GM15510 (cell line): ENCODE measurements around the gene EPS15.

ENCODE experiments used
- POLR2A ChIP-seq: IDR thresholded peaks from 3 replicates; pipeline ENCODE4 v1.6.1; 2011; ENCODE audit warnings: borderline replicate concordance; ENCODE audit not compliant: insufficient read length; ENCODE audit errors: extremely low read depth

EPS15 gene

GRCh38 chr1:51329443-51330325 lies 189.4 kb downstream of the EPS15 start:
- TF ChIP-seq POLR2A, result no peak

GRCh38 chr1:51328926-51329325 lies 190.1 kb downstream of the EPS15 start:
- no peak for TF ChIP-seq POLR2A

DNA sequence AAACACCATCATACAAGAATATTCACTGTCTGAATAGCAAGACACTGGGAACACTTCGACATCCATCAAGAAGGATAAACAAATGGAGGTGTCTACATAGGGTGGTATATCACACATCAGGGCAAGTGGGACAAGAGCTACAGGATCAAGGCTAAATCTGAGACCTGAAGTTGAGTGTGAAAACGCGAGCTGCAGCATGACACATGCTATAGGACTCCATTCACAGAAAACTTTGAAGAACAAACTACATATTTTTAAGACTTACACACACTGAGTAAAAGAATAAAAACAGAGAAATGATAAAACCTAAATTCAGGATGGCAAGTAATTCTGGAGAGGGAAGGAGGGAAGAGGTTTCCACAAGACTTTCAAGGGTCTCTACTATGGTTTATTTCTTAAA lies 190.8 kb downstream of the EPS15 start:
- no peak for TF ChIP-seq POLR2A

DNA sequence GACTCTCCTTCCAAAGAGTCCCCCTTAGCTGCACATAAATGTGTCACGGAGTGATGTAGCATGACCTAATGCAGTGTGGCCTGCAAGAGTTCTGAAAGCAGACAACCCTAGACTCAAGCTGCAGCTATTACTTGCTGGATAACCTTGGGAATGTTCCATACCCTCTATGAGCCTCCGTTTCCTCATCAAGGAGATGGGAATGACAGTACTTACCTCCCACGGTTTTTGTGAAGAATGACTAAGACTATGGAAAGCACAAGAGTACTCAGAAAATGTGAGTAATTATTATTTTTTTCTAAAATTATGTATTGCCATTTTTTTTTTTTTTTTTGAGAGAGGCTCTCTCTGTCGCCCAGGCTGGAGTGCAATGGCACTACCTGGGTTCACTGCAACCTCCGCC lies 191.7 kb downstream of the EPS15 start:
- no peak for TF ChIP-seq POLR2A

DNA sequence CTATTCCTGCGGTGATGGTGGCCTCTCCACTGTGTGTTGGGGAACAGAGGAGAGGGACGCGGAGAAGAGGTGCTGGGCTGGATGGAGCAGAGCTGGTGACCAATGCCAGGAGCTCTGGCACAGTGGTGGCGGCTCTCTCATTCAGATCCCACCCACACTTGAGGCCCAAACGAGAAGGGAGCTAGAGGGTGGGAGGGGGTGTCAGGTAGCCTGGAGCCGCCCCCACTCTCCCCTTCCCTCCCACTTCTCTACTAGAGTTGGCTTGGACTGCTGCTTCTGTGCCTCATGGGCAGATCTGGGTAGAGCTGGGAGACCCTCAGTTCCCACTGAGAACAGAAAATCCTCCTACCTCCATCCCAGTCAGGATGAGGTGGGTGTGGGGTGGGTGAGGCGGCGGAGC lies 192.2 kb downstream of the EPS15 start:
- no peak for TF ChIP-seq POLR2A

- TF ChIP-seq POLR2A, result no peak
Observed at GRCh38 chr1:51325878-51326755, 192.9 kb downstream of the EPS15 start.

GRCh38 chr1:51325391-51325790 lies 193.7 kb downstream of the EPS15 start:
- no peak for TF ChIP-seq POLR2A

DNA sequence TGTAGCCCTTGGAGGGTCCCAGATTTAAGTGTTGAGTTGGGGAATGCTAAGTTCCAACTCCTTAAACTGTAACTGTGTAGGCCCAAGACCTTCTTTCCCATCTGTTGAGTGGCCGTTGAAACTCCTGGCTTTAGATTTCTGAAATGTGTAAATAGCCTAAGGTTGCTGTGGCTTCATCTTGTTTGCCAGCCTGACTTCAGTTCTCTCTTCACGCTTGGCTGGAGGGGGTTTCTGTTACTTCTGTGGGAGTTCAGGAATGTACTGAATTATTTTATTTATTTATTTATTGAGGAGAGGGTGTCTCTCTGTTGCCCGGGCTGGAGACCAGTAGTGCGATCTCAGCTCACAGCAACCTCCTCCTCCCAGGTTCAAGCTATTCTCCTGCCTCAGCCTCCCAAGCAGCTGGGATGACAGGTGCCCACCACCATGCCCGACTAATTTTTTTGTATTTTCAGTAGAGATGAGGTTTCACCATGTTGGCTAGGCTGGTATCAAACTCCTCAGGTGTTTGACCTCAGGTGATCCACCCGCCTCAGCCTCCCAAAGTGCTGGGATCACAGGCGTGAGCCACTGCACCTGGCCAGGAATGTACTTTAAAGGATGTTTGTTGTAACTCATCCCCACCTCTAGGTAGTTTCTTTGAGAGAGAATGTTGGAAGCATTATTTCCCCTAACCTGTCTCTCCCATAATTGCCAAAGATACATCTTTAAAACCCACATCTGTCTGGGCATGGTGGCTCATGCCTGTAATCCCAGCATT lies 194.6 kb downstream of the EPS15 start:
- no peak for TF ChIP-seq POLR2A

- no peak for TF ChIP-seq POLR2A
Observed at GRCh38 chr1:51323778-51324177, 195.3 kb downstream of the EPS15 start.

DNA sequence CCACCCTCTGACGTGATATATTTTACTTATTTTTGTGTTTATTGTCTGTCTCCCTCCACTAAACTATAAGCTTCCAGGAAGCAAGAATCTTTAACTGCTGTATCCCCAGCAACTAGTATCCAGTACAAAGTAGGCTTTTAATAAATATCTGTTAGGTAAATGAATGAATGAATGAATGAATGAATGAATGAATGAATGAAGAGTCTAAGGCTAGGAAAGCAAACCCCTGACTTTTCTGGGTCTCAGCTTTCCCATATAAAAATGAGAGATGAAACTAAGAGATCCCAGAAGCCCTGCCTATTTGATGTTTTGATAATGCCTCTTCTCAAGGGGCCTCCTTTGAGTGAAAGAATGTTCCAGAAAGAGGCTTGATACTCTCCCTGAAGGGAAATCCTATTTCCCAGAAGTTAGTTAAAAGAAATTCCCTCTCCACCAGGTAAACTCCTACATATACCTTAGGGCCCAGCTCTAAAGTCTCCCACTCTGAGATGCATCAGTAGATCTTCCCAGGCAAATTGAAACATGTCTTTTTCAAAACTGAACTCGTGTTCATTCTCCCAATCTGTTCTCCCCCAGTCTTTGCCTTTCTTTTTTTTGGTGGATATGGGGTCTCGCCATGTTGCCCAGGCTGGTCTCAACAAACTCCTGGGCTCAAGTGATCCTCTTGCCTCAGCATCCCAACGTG lies 196.5 kb downstream of the EPS15 start:
- no peak for TF ChIP-seq POLR2A

- TF ChIP-seq POLR2A, result no peak
Observed at GRCh38 chr1:51321924-51322280, 197.2 kb downstream of the EPS15 start.

GRCh38 chr1:51320967-51321923 lies 197.8 kb downstream of the EPS15 start:
- no peak for TF ChIP-seq POLR2A

- TF ChIP-seq POLR2A, result no peak
Observed at GRCh38 chr1:51317798-51318197, 201.3 kb downstream of the EPS15 start.

DNA sequence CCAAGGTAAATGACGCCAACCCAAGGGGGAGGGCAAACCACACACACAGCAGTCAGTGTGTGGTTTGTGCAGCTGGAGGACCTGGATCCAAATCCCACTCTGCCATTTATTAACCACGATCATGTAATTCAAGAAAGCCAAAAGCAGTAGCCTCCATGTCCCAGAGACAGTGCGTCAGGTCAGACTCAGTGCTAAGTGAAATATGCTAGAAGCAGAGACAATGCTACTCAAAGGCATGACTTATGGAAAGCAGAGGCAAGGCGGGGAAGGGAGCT lies 202.3 kb downstream of the EPS15 start:
- no peak for TF ChIP-seq POLR2A

GRCh38 chr1:51316113-51316845 lies 202.8 kb downstream of the EPS15 start:
- TF ChIP-seq POLR2A, result no peak
